Measurements from ENCODE around the gene GALK1.
A peak's percentile ranks its signal among the peaks of the same experiment; 100 is the strongest.

GALK1 gene

GRCh38 chr17:75724016-75725003 is 40.7 kb downstream of the GALK1 start:
- no peak for DNase-seq (ENCODE audit: low read depth)

GRCh38 chr17:75723171-75723930 is 41.6 kb downstream of the GALK1 start:
- DNase-seq (ENCODE audit: low read depth): no peak

- DNase-seq (ENCODE audit: low read depth): no peak
Observed at GRCh38 chr17:75722542-75723095, 42.4 kb downstream of the GALK1 start.

DNA sequence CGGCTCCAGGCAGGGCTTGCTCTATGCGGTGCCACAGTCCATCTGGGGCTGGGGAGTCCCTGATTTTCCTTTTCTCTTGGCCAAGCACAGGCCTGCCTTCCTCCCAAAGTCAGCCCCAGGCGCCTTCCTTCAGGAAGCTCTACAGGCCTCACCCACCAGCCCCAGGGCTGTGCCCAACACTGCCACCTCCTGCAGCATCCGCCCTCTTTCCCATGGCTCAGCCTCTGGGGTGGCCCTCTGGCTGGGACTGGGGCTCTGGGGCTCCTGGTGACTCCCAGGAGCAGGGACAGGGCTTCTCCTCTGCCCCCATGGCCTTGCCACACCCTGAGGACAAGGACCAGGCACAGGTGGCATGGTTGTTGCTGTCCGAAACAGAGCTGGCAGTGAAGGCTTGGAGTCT is 42.9 kb downstream of the GALK1 start:
- no peak for DNase-seq (ENCODE audit: low read depth)

DNA sequence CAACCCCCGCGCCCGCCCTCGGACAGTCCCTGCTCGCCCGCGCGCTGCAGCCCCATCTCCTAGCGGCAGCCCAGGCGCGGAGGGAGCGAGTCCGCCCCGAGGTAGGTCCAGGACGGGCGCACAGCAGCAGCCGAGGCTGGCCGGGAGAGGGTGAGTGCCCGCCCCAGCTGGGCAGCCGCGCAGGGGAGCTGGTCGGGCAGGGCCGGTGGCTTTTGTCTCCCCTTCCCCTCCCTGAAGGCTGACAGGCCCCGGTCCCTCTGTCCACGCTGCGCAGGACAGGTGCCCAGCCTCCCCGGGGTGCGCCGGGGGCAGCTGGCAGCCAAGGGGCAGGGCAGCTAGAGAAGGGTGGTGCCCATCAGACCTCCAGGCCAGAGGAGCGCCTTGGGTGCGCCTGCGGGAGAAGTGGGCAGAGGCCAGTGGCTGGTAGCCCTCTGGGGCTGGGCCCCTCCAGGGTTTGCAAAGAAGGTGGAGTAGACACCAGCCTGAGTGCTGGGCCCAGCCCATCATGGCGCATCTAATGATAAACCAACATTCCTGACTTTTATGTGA is 43.5 kb downstream of the GALK1 start:
- no peak for DNase-seq (ENCODE audit: low read depth)

GRCh38 chr17:75720656-75721462 is 44.1 kb downstream of the GALK1 start, which contains the start of gene ITGB4:
Gene ITGB4, plus strand, starts transcription at chr17:75721459. Its CDS starts 3,245 bp downstream, at chr17:75724704.
- peak; percentile 53 for DNase-seq (ENCODE audit: low read depth)

- DNase-seq (ENCODE audit: low read depth): no peak
Observed at GRCh38 chr17:75719732-75720131, 45.3 kb downstream of the GALK1 start.

DNA sequence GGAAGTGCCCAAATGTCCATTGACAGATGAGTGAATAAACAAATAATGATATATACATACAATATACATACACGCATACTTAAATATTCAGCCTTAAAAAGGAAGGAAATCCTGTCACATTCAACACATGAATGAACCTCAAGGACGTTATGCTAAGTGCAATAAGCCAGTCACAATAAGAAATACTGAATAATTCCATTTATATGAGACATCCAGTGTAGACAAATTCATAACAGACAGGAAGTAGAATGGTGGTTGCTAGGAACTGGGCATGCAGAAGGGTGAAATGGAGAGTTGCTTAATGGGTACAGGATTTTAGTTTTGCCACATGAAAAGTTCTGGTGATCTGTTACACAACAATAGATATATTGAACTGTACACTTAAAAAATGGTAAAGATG is 52.5 kb downstream of the GALK1 start:
- DNase-seq (ENCODE audit: low read depth): no peak

Data from stimulated activated CD4-positive, alpha-beta T cell treated with anti-CD3 and anti-CD28 coated beads, Interleukin-2, amount 100 ng/mL, for 4 hours (primary cell).